ENCODE measurements around the gene PLP2.
"Not testable (repeated sequence)": the region's sequence is repeated elsewhere in the genome, so short reads cannot be mapped to it uniquely, and the experiment has no call there.

DNA sequence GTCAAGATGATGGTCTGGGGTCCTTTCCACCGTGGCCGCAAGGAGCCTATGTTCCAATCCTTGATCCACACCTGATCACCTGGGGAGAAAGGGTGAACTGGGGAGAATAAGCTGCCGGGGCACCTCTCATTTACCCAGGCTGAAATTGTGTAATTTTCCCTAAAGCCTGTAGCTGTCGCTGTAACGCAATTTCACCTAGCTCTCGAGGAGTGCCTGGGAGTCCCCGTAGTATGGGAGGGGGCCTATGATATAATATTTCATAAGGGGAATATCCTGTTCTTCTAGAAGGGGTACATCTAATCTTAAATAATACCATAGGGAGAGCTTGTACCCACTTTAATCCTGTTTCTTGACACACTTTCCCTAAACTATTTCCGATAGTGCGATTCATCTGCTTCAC, 29.4 kb upstream of the PLP2 start:
- TF ChIP-seq, protein P1, sequence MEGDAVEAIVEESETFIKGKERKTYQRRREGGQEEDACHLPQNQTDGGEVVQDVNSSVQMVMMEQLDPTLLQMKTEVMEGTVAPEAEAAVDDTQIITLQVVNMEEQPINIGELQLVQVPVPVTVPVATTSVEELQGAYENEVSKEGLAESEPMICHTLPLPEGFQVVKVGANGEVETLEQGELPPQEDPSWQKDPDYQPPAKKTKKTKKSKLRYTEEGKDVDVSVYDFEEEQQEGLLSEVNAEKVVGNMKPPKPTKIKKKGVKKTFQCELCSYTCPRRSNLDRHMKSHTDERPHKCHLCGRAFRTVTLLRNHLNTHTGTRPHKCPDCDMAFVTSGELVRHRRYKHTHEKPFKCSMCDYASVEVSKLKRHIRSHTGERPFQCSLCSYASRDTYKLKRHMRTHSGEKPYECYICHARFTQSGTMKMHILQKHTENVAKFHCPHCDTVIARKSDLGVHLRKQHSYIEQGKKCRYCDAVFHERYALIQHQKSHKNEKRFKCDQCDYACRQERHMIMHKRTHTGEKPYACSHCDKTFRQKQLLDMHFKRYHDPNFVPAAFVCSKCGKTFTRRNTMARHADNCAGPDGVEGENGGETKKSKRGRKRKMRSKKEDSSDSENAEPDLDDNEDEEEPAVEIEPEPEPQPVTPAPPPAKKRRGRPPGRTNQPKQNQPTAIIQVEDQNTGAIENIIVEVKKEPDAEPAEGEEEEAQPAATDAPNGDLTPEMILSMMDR (IDR thresholded peaks at IDR 0.05; ENCODE audit: poor library complexity), result not testable (repeated sequence)
- not testable (repeated sequence) for TF ChIP-seq EZH2 (IDR thresholded peaks at IDR 0.05; ENCODE audit: borderline replicate concordance); EZH2phosphoT487 (IDR thresholded peaks at IDR 0.05; ENCODE audit: low read depth, severe bottlenecking, unreplicated experiment)
